Right lobe of liver (tissue), 6 donors: ENCODE data around the gene CAPN13. TPM values are rescaled to one million over a fixed set of nuclear protein-coding genes. Genes with fewer than 3 reads are reported as not detected.

Experiments
- ATAC-seq, 4 donors: fragments of 200-7000 bp; cut with Tn5 transposase; one replicate each; pipeline ENCODE4 v1.9.1; 2020; ENCODE audit warnings: mild to moderate bottlenecking in 4 of 4, moderate library complexity in 4 of 4
- DNase-seq, 3 donors: peaks; one replicate each; pipeline ENCODE4 v3.0.0-alpha.2; 2020
- H3K27ac ChIP-seq, 3 donors: fragments of 200-600 bp; one replicate each; pipeline ENCODE4 v1.8.0; 2022
- H3K27me3 ChIP-seq, 2 donors: fragments of 200-600 bp; one replicate each; pipeline ENCODE4 v1.8.0; 2022
- H3K36me3 ChIP-seq, 4 donors: fragments of 200-600 bp; sonication (generic) in 1 of 4; one replicate each; pipeline versions ENCODE4 v1.5.1 to v1.8.0; 2017 to 2022; ENCODE audit warnings: control low read depth in 1 of 4
- H3K4me1 ChIP-seq, 4 donors: fragments of 200-600 bp; sonication (generic) in 1 of 4; one replicate each; pipeline versions ENCODE4 v1.5.1 to v1.8.0; 2017 to 2022; ENCODE audit warnings: control low read depth in 1 of 4
- H3K4me3 ChIP-seq, 3 donors: fragments of 200-600 bp; one replicate each; pipeline ENCODE4 v1.8.0; 2022
- H3K9me3 ChIP-seq, 4 donors: fragments of 200-600 bp; sonication (generic) in 1 of 4; one replicate each; pipeline versions ENCODE4 v1.5.1 to v1.8.0; 2017 to 2022; ENCODE audit warnings: control low read depth in 1 of 4
- CTCF ChIP-seq, 4 donors: fragments of 200-600 bp in 3 of 4; fragments of 450-650 bp in 1 of 4; IDR thresholded peaks; one replicate each; pipeline versions ENCODE4 v1.5.1 to v1.8.0; 2016 to 2022; ENCODE audit warnings: antibody characterized with exemption in 4 of 4, mild to moderate bottlenecking in 2 of 4
- POLR2A ChIP-seq: fragments of 450-650 bp; IDR thresholded peaks from one replicate; pipeline ENCODE4 v1.6.1; 2017; ENCODE audit warnings: antibody characterized with exemption, mild to moderate bottlenecking
- WGBS: methylation state at CpG from one replicate; pipeline ENCODE4 v1.1.6; 2018; ENCODE audit warnings: low coverage, low lambda C conversion rate; ENCODE audit not compliant: insufficient coverage; ENCODE audit errors: missing lambda C conversion rate; 5-methylcytosine and 5-hydroxymethylcytosine counted together
- intact Hi-C, 2 donors: fragments of 100-400 bp; cut with DNase I; formaldehyde crosslinking; loops; one replicate each; pipeline versions ENCODE4 v1.11.2 to v1.14.1; 2022
- total RNA-seq, 6 experiments: library from RNA; depleted of rRNA in 2 of 6; stranded (reverse); fragments of >200 nt in 2 of 6; fragmentation: NEBNext Ultra II Directional in 3 of 6; extraction: Animal tissue kit (Norgen Biotek cat#: 25700) in 3 of 6; gene quantifications; one replicate each; pipeline versions ENCODE4 v1.1.0 to v1.2.4, GENCODE V29; 2016 to 2023
- donor health status: DM: no; HTN: yes; CAD: no.
- donor health status: DM: no; HTN: no; CAD: no.
- donor health status: DM: no; HTN: no; CAD: no.
- donor health status: DM: no; HTN: yes; CAD: no.
- donor health status: DM: no; HTN: yes; CAD: no.

CAPN13 gene
- total RNA-seq, 6 experiments from 2014 or later, result 0.09 to 3.8 (median 1.00) TPM; not detected in 2

- no CpG with 5 or more reads among the region's 4 CpGs for WGBS
- H3K4me3 ChIP-seq, result no peak overlapping the region
- ATAC-seq (no peak), DNase-seq (peak in 1 of 3 donors; percentile 34)
- no peaks in the 10 kb centered on the region for H3K9me3 ChIP-seq
- H3K4me1 ChIP-seq, result no peaks in the 10 kb centered on the region
- H3K27ac ChIP-seq, result no peak overlapping the region
- intact Hi-C loops, result loop anchor here (5.0 to 10.0 kb wide), 3 partner anchors 155 to 465 kb away; no protein-coding TSS in a partner anchor
- H3K36me3 ChIP-seq, result no peaks in the 10 kb centered on the region
- TF ChIP-seq POLR2A, result no peak
- no peak for TF ChIP-seq CTCF (IDR thresholded peaks at IDR 0.05)
- H3K27me3 ChIP-seq, result no peaks in the 10 kb centered on the region
Measured at GRCh38 chr2:30710016-30710415, 97.2 kb downstream of the CAPN13 start.

GRCh38 chr2:30709516-30709915 is 97.7 kb downstream of the CAPN13 start:
- WGBS, result 50% methylated on average over 1 of the region's 8 CpGs
- intact Hi-C loops, result loop anchor here (5.0 kb wide), 1 partner anchor 502 kb away; no protein-coding TSS in a partner anchor
- H3K9me3 ChIP-seq, result no peaks in the 10 kb centered on the region
- H3K4me3 ChIP-seq, result no peak overlapping the region
- no peak for ATAC-seq
- no peaks in the 10 kb centered on the region for H3K36me3 ChIP-seq
- DNase-seq, result peak in 1 of 3 donors; percentile 33
- H3K27ac ChIP-seq, result no peak overlapping the region
- no peaks in the 10 kb centered on the region for H3K4me1 ChIP-seq
- no peaks in the 10 kb centered on the region for H3K27me3 ChIP-seq
- no peak for TF ChIP-seq POLR2A
- TF ChIP-seq CTCF (IDR thresholded peaks at IDR 0.05), result no peak

GRCh38 chr2:30708491-30709290 is 98.6 kb downstream of the CAPN13 start:
- TF ChIP-seq CTCF (IDR thresholded peaks at IDR 0.05), result peak; percentile 14 to 32 (median 24)
- TF ChIP-seq POLR2A, result no peak
- Histone ChIP-seq H3K36me3 (no peaks in the 10 kb centered on the region), H3K9me3 (no peaks in the 10 kb centered on the region), H3K4me3 (no peak overlapping the region), H3K27ac (no peak overlapping the region), H3K4me1 (no peaks in the 10 kb centered on the region), H3K27me3 (no peaks in the 10 kb centered on the region)
- no peak for ATAC-seq
- peak in 1 of 3 donors; percentile 25 for DNase-seq
- WGBS, result 37% methylated on average over 4 of the region's 10 CpGs
- intact Hi-C loops, result loop anchor here (5.0 kb wide), 1 partner anchor 501 kb away; no protein-coding TSS in a partner anchor

- ATAC-seq (no peak), DNase-seq (peak in 1 of 3 donors; percentile 37)
- intact Hi-C loops, result loop anchor here (5.0 kb wide), 1 partner anchor 500 kb away; no protein-coding TSS in a partner anchor
- no peaks in the 10 kb centered on the region for H3K27me3 ChIP-seq
- no peak for TF ChIP-seq CTCF (IDR thresholded peaks at IDR 0.05)
- TF ChIP-seq POLR2A, result no peak
- no peaks in the 10 kb centered on the region for H3K4me1 ChIP-seq
- H3K9me3 ChIP-seq, result no peaks in the 10 kb centered on the region
- H3K36me3 ChIP-seq, result no peaks in the 10 kb centered on the region
- H3K27ac ChIP-seq, result no peak overlapping the region
- no peak overlapping the region for H3K4me3 ChIP-seq
- WGBS, result 28% methylated on average over 7 of the region's 8 CpGs
Measured at GRCh38 chr2:30707304-30707903, 99.8 kb downstream of the CAPN13 start.
